ENCODE data around the gene GRB14.

Gene GRB14

GRCh38 chr2:164613321-164613982 lies 7.8 kb downstream of the GRB14 start:
- DNase-seq (ENCODE audit: low read depth) = no peak

GRCh38 chr2:164609790-164610189 lies 11.5 kb downstream of the GRB14 start:
- DNase-seq (ENCODE audit: low read depth) = no peak

- peak; percentile 92 for DNase-seq (ENCODE audit: low read depth)
Observed at GRCh38 chr2:164606557-164606956, 14.7 kb downstream of the GRB14 start.

GRCh38 chr2:164605295-164605694 lies 16.0 kb downstream of the GRB14 start:
- DNase-seq (ENCODE audit: low read depth) = no peak

DNA sequence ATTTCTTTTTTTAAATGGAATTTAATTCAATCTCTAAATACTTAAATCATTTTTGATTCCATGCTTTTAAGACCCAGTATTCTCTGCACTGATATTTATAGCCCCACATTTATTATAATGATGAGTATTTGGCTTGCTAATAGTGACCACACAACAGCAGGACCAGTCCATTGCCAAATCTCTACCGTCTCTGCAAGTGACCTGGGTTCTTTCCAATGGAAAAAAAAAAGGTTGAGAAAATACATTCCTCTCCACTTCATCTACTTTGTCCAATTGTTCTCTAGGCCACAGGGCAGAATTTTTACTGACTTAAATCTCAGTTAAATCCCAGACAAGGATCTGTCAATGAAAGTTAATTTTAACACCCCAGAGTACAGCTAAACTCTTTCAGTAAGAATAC lies 20.5 kb downstream of the GRB14 start:
- peak; percentile 69 for DNase-seq (ENCODE audit: low read depth)

GRCh38 chr2:164599954-164600589 lies 21.2 kb downstream of the GRB14 start:
- DNase-seq (ENCODE audit: low read depth) = peak; percentile 76

DNA sequence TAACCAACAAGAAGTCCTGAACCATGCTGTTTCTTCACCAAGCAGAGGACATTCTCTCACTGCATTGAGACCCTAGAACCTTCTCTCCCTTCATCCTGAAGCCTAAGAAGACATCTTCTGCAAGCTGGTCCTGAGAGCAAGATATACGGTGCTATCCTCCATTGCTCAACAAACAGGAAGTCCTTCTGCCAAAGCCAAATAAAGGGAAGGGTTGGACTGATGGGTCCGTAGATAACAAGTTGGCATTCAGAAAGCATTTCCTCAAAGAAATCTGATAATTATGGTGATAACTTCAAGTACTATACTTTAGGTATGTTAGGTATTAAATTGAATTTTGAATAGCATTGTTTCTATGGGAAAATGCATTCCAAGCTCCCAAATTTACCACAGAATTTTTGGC lies 23.3 kb downstream of the GRB14 start:
- no peak for DNase-seq (ENCODE audit: low read depth)

DNA sequence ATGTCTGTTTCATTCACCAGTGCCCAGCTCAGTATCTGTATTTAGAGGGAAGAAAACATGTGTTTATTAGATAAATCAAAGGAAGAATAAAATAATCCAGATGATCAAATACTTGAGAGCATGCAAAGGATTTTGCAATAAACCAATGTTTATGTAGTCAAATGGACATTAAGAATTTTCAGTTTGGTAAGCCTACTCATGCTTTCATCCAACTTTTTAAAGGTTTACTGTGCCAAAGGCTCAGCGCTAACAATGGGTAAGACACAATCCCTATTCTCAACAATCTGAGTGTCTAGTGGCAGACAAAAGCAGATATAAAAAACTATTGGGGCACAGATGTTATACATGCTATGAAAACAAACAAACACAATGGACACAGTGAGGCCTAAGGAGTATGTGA lies 26.3 kb downstream of the GRB14 start:
- DNase-seq (ENCODE audit: low read depth) = peak; percentile 75

DNA sequence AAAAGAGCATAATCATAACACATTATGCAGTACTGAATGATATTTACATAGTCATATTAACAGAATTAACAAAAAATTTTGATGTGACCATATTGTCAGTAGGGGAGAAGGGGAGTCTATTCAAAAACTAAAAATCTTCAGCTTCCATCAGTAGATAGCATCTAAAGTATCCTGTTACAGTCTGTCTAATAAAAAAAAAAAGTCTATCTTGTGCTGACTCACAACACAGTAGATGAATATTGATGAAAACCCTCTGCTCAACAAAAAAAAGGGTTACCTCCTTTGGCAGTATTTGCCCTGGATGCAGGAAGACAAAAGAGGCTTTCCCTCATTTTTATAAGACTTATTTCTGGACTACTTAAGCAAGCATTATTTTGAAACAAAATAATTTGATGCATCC lies 27.3 kb downstream of the GRB14 start:
- no peak for DNase-seq (ENCODE audit: low read depth)

DNA sequence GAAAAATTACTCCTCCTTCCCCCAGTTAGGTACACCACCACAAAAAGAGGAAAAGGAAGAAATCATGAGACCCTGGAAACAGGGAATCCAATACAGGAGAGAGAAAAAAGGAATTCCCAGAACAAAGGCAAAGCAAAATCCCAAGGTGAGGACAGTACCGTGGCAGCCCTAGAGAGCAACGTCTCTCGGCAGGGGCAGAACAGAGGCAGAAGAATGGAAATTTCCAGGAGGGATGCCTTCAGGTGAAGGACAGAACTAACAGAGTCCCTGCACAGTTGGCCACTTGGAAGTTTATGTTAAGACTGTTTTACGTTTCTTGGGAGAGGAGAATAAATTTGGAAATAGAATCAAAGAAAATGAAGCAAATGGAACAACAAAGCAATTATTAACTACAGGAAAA lies 27.7 kb downstream of the GRB14 start:
- DNase-seq (ENCODE audit: low read depth) = no peak

DNA sequence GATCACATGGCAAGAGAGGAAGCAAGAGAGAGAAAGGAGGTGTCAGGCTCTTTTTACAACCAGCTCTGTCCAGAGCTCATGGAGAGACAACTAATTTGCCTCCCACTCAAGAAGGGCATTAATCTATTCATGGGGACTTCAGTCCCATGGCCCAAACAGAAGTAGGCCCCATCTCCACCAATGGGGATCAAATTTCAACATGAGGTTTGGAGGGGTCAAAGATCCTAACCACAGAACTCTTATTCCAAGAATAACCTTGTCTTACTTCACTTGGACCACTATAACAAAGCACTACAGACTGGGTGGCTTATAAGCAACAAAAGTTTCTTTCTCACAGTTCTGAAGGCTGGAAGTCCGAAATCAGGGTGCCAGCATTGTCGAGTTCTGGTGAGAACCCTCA lies 31.8 kb downstream of the GRB14 start:
- DNase-seq (ENCODE audit: low read depth) = no peak

DNA sequence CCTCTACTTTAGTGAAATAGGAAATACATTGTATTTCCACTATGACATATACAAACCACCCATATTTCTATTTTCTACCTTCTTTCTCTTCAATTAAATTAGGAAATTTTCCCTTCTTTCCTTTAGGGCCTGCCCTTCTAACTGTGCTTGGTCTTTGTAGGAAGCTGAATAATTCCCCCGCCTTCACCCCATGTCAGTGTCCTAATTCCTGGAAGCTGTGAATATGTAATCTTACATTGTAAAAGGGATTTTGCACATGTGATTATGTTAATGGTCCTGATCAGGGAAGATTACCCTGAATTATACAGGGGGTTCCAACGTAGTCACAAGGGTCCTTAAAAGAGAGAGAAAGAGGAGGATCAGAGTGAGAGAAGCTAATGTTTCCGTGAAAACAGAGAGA lies 40.2 kb downstream of the GRB14 start:
- no peak for DNase-seq (ENCODE audit: low read depth)

DNA sequence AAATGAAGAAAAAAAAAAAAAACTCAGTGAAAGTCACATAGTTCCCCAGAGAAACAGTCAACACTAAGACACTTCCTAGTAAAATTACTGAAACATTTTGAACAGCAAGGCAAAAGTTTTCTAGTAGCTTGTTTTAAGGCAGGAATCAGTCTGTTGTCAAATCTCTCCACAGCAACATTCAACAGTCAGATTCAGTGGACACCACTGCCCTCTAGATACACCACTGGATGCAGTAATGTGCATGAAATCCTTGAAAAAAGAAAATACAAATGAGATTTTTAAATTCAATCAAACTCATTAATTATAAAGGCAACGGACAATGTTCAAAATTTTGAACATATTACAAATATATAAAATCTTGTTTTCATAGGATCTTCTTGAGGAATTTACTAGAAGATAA lies 46.4 kb downstream of the GRB14 start:
- DNase-seq (ENCODE audit: low read depth) = no peak

DNA sequence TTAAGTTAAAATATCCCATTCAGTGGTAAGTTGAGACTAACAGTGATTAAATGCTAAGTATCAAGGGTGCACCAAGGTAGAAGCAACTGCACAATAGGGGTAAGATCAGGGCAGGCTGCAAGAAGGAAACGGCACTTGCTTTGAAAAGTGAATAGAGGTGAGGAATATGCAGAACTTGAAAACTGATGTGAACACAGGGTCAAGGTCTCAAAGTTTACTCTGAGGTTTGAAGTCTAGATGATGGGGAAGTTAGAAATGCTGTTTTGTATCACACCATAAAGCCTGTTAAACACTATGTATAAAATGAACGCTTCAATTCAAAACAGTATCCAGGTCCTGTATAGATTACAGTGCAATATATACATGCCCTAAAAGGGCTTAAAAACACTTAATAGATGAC lies 50.8 kb downstream of the GRB14 start:
- no peak for DNase-seq (ENCODE audit: low read depth)

- no peak for DNase-seq (ENCODE audit: low read depth)
Observed at GRCh38 chr2:164569378-164569777, 51.9 kb downstream of the GRB14 start.

GRCh38 chr2:164568317-164568716 lies 53.0 kb downstream of the GRB14 start:
- DNase-seq (ENCODE audit: low read depth) = no peak

DNA sequence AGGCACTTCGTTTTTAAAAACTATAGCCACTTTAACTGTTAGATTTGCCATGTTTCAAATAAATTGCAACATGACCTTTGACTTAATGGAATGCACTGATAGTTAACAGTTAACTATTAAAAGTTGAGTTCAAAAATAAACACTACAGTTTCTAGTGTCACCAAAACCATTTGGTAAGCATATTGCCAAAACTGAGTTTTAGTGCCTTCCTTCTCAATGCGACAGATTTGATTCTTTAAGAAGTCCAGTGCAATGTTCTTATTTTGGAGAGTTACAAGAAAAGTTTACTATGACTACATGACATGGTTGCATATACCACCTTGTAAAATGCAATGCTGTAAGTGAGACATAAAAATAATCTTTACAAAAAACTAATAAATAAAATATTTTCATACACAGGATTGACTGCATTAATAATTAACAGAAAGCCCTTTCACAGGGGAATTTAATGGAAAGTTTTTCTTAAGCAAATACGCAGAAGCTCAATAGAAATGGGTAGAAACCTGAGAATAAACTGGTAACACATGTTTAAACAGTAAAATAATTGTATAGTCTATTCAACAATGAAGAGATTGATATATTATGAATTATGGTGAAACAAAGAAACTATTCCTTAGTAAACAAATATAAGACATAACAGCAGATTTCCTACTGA lies 53.8 kb downstream of the GRB14 start:
- no peak for DNase-seq (ENCODE audit: low read depth)

- no peak for DNase-seq (ENCODE audit: low read depth)
Observed at GRCh38 chr2:164565359-164565758, 55.9 kb downstream of the GRB14 start.

GRCh38 chr2:164562666-164563065 lies 58.6 kb downstream of the GRB14 start:
- no peak for DNase-seq (ENCODE audit: low read depth)

- no peak for DNase-seq (ENCODE audit: low read depth)
Observed at GRCh38 chr2:164561991-164562390, 59.3 kb downstream of the GRB14 start.

GRCh38 chr2:164561416-164561815 lies 59.9 kb downstream of the GRB14 start:
- DNase-seq (ENCODE audit: low read depth) = no peak

GRCh38 chr2:164560902-164561301 lies 60.4 kb downstream of the GRB14 start:
- no peak for DNase-seq (ENCODE audit: low read depth)

- peak; percentile 26 for DNase-seq (ENCODE audit: low read depth)
Observed at GRCh38 chr2:164560181-164560792, 61.0 kb downstream of the GRB14 start.

Data from fibroblast of gingiva (primary cell).